Endothelial cell of umbilical vein (primary cell): ENCODE measurements around the gene PYGO2. TPM values are rescaled to one million over a fixed set of nuclear protein-coding genes. Genes with fewer than 3 reads are reported as not detected.

Experiments used
- BruUV-seq: library from RNA; stranded (reverse); fragments of 400-500 nt; replicated peaks from 2 replicates; lab custom pipeline; 2021; lab: Mats Ljungman, UMichigan
- CTCF ChIA-PET: fragments of 300-600, 350-600 bp; sonication (Branson Sonifier 250); formaldehyde crosslinking; loops from one replicate; lab custom pipeline; 2021; ENCODE audit warnings: antibody characterized with exemption, inconsistent platforms; lab: Charles Lee
- POLR2A ChIA-PET: fragments of 300-600, 350-600 bp; sonication (Branson Sonifier 250); formaldehyde crosslinking; loops from one replicate; lab custom pipeline; 2021; ENCODE audit warnings: antibody characterized with exemption, inconsistent platforms; lab: Charles Lee
- DNase-seq: peaks from one replicate; pipeline ENCODE4 v3.0.0-alpha.2; 2011; ENCODE audit warnings: low read depth, low spot score
- FAIRE-seq: peaks from 2 replicates; lab custom pipeline; 2011; peaks lifted over from hg19 to GRCh38; lab: Jason Lieb, UNC
- H2AFZ ChIP-seq: 2 replicates; pipeline ENCODE4 v1.6.0; 2012; ENCODE audit warnings: low read depth, low read length, control low read depth, inconsistent platforms
- H3K27ac ChIP-seq: 2 replicates; pipeline ENCODE4 v1.5.1; 2011; ENCODE audit warnings: low read depth, mild to moderate bottlenecking, control low read depth, low read length, moderate library complexity; ENCODE audit not compliant: insufficient read depth
- H3K27me3 ChIP-seq, 2 experiments: 2 replicates each; pipeline versions ENCODE4 v1.6.0 to v1.6.1; 2011; ENCODE audit warnings: low read length in 2 of 2, mixed read lengths in 1 of 2; ENCODE audit not compliant: control insufficient read depth in 2 of 2, insufficient read depth in 2 of 2
- H3K36me3 ChIP-seq, 2 experiments: 2 replicates in 1 of 2; 3 replicates in 1 of 2; pipeline ENCODE4 v1.5.1; 2011; ENCODE audit warnings: low read length in 2 of 2, mild to moderate bottlenecking in 1 of 2, moderate library complexity in 1 of 2; ENCODE audit not compliant: control insufficient read depth in 2 of 2, insufficient read depth in 2 of 2; ENCODE audit errors: extremely low read depth in 1 of 2
- H3K4me1 ChIP-seq: 3 replicates; pipeline ENCODE4 v1.5.1; 2011; ENCODE audit warnings: mild to moderate bottlenecking, low read length; ENCODE audit not compliant: control insufficient read depth, insufficient read depth; ENCODE audit errors: extremely low read depth
- H3K4me2 ChIP-seq: 2 replicates; pipeline ENCODE4 v1.6.1; 2011; ENCODE audit warnings: low read length, control low read depth, mixed read lengths; ENCODE audit not compliant: insufficient read depth
- H3K4me3 ChIP-seq, 3 experiments: fragments of 200-600 bp in 1 of 3; sonication (generic), shearing (Covaris generic) in 1 of 3; replicated peaks in 1 of 3; 2 replicates each; pipeline ENCODE4 v1.5.1; 2011 to 2016; ENCODE audit warnings: control low read depth in 3 of 3, low read length in 3 of 3, mild to moderate bottlenecking in 2 of 3, inconsistent platforms in 1 of 3, low read depth in 1 of 3, moderate library complexity in 1 of 3; ENCODE audit not compliant: insufficient read depth in 1 of 3
- H3K79me2 ChIP-seq: 2 replicates; pipeline ENCODE4 v1.6.0; 2012; ENCODE audit warnings: low read length, inconsistent platforms; ENCODE audit not compliant: control insufficient read depth, insufficient read depth
- H3K9ac ChIP-seq: replicated peaks from 2 replicates; pipeline ENCODE3; 2011; ENCODE audit warnings: low read length, control low read depth; ENCODE audit not compliant: insufficient read depth; ENCODE audit errors: extremely low read depth
- H3K9me1 ChIP-seq: replicated peaks from 3 replicates; pipeline ENCODE4 v1.6.0; 2011; ENCODE audit warnings: mild to moderate bottlenecking, low read length; ENCODE audit not compliant: control insufficient read depth, insufficient read depth; ENCODE audit errors: extremely low read depth
- H3K9me3 ChIP-seq: replicated peaks from 2 replicates; pipeline ENCODE4 v1.5.1; 2012; ENCODE audit warnings: low read length, inconsistent platforms; ENCODE audit not compliant: control insufficient read depth, insufficient read depth
- H4K20me1 ChIP-seq: replicated peaks from 2 replicates; pipeline ENCODE3; 2011; ENCODE audit warnings: mild to moderate bottlenecking, low read length; ENCODE audit not compliant: control insufficient read depth, insufficient read depth; ENCODE audit errors: extremely low read depth
- EZH2 ChIP-seq: IDR thresholded peaks from 2 replicates; pipeline ENCODE4 v1.6.1; 2012; ENCODE audit warnings: borderline replicate concordance, low read depth, mild to moderate bottlenecking, moderate library complexity, low read length, inconsistent platforms; ENCODE audit not compliant: severe bottlenecking
- FOS ChIP-seq: IDR thresholded peaks from 2 replicates; pipeline ENCODE4 v1.6.1; 2011; ENCODE audit warnings: mild to moderate bottlenecking, low read length, moderate library complexity, borderline replicate concordance; ENCODE audit not compliant: insufficient read depth
- GATA2 ChIP-seq: IDR thresholded peaks from 2 replicates; pipeline ENCODE4 v1.7.0; 2011; ENCODE audit warnings: low read depth, mild to moderate bottlenecking, moderate library complexity, mixed read lengths, low read length; ENCODE audit not compliant: insufficient read length, insufficient read depth
- JUN ChIP-seq: IDR thresholded peaks from 2 replicates; pipeline ENCODE4 v1.6.1; 2011; ENCODE audit warnings: borderline replicate concordance, low read depth; ENCODE audit not compliant: insufficient read length, insufficient read depth
- MYC ChIP-seq: IDR thresholded peaks from one replicate; pipeline ENCODE4 v1.6.1; 2011; ENCODE audit warnings: mild to moderate bottlenecking, low read depth, low read length
- POLR2A ChIP-seq: IDR thresholded peaks from 2 replicates; pipeline ENCODE4 v1.6.1; 2012; ENCODE audit warnings: low read depth, mild to moderate bottlenecking, control low read depth, low read length
- POLR2AphosphoS5 ChIP-seq: IDR thresholded peaks from 2 replicates; pipeline ENCODE4 v1.6.1; 2012; ENCODE audit warnings: low read depth, mild to moderate bottlenecking, control low read depth, low read length, moderate library complexity; ENCODE audit not compliant: insufficient read depth
- dilution Hi-C: fragments of 300-500 bp; cut with MboI; formaldehyde crosslinking; loops from one replicate; pipeline ENCODE4 v1.15.0; 2019; ENCODE audit warnings: low sequenced_read_pairs; ENCODE audit not compliant: extremely low pct_ligation_motif_present
- intact Hi-C: fragments of 100-400 bp; cut with micrococcal nuclease; formaldehyde crosslinking; loops from one replicate; pipeline ENCODE4 v1.10.0; 2022
- polyA plus RNA-seq, 4 experiments: library from polyadenylated mRNA; depleted of rRNA in 3 of 4; stranded (reverse) in 3 of 4; unstranded in 1 of 4; fragments of >200 nt; gene quantifications; 2 replicates each; pipeline versions ENCODE4 v1.2.1 to v1.2.3, GENCODE V29; 2011 to 2012; ENCODE audit warnings: missing spikeins in 1 of 4
- total RNA-seq: library from RNA; stranded (reverse); gene quantifications from 2 replicates; pipeline ENCODE4 v1.2.3, GENCODE V29; 2021
- TF ChIP-seq, protein P1 (sequence below), 2 donors: IDR thresholded peaks; 1 replicate in 1 of 2; 2 replicates in 1 of 2; pipeline ENCODE4 v1.5.1; 2011; ENCODE audit warnings: low read length in 2 of 2, mild to moderate bottlenecking in 2 of 2, moderate library complexity in 2 of 2, control low read depth in 1 of 2, inconsistent platforms in 1 of 2, low read depth in 1 of 2; ENCODE audit not compliant: insufficient read depth in 1 of 2; ENCODE audit errors: extremely low read depth in 1 of 2
- TF ChIP-seq, protein P2 (sequence below): IDR thresholded peaks from 2 replicates; pipeline ENCODE4 v1.6.1; 2011; ENCODE audit not compliant: insufficient read depth, insufficient read length

PYGO2 gene
- total and polyA plus RNA-seq, 2 donors (not counting 3 experiments of a cell fraction or from before 2014, with no cell fraction given): 19.3 to 21.5 TPM

DNA sequence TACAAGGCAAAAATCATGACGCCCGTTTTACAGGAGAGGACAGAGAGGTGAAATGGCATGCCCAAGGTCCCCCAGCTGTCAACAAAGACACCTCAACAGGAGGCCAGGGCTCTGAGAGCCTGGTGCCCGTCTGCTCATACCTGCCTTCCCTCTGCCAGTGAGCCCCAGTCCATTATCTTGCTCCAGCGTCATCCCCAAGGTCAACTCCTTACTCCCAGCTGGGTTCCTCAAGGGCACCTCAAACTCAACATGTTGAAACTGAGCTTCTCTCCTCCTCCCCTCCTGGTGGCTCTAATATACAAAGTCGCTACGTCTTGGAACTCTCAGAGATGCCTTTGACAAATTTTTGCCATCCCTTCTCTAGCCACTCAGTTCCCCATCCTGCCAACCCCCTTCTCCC, 8.9 kb downstream of the PYGO2 start:
- no peak overlapping the region for H3K4me3 ChIP-seq
- peaks cover 0 to 19% of the 10 kb centered on the region in 2 experiments for H3K36me3 ChIP-seq
- no peaks in the 10 kb centered on the region for H3K9me1 ChIP-seq
- no peaks in the 10 kb centered on the region for H3K79me2 ChIP-seq
- BruUV-seq: no TSS peak
- H3K27me3 ChIP-seq: no peaks in the 10 kb centered on the region
- no peaks in the 10 kb centered on the region for H4K20me1 ChIP-seq
- ChIA-PET CTCF (interaction anchor here (0.9 to 2.4 kb wide), 3 partner anchors 9 to 132 kb away, joined by 3 to 10 read pairs (median 4); no protein-coding TSS in a partner anchor), POLR2A (no interaction called here)
- no peak overlapping the region for H3K4me2 ChIP-seq
- FAIRE-seq (no peak), DNase-seq (no peak)
- no peak overlapping the region for H3K27ac ChIP-seq
- intact Hi-C loops (no loop called here), dilution Hi-C loops (no loop called here)
- H3K4me1 ChIP-seq: peaks cover 19% of the 10 kb centered on the region
- H3K9ac ChIP-seq: no peak overlapping the region
- H2AFZ ChIP-seq: no peak overlapping the region
- no peaks in the 10 kb centered on the region for H3K9me3 ChIP-seq
- TF ChIP-seq MYC (no peak), EZH2 (no peak)
- TF ChIP-seq, protein P1, sequence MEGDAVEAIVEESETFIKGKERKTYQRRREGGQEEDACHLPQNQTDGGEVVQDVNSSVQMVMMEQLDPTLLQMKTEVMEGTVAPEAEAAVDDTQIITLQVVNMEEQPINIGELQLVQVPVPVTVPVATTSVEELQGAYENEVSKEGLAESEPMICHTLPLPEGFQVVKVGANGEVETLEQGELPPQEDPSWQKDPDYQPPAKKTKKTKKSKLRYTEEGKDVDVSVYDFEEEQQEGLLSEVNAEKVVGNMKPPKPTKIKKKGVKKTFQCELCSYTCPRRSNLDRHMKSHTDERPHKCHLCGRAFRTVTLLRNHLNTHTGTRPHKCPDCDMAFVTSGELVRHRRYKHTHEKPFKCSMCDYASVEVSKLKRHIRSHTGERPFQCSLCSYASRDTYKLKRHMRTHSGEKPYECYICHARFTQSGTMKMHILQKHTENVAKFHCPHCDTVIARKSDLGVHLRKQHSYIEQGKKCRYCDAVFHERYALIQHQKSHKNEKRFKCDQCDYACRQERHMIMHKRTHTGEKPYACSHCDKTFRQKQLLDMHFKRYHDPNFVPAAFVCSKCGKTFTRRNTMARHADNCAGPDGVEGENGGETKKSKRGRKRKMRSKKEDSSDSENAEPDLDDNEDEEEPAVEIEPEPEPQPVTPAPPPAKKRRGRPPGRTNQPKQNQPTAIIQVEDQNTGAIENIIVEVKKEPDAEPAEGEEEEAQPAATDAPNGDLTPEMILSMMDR (IDR thresholded peaks at IDR 0.05; ENCODE audit: extremely low read depth in 1 of 2, insufficient read depth in 1 of 2, low read depth in 1 of 2, low read length in 2 of 2): no peak

DNA sequence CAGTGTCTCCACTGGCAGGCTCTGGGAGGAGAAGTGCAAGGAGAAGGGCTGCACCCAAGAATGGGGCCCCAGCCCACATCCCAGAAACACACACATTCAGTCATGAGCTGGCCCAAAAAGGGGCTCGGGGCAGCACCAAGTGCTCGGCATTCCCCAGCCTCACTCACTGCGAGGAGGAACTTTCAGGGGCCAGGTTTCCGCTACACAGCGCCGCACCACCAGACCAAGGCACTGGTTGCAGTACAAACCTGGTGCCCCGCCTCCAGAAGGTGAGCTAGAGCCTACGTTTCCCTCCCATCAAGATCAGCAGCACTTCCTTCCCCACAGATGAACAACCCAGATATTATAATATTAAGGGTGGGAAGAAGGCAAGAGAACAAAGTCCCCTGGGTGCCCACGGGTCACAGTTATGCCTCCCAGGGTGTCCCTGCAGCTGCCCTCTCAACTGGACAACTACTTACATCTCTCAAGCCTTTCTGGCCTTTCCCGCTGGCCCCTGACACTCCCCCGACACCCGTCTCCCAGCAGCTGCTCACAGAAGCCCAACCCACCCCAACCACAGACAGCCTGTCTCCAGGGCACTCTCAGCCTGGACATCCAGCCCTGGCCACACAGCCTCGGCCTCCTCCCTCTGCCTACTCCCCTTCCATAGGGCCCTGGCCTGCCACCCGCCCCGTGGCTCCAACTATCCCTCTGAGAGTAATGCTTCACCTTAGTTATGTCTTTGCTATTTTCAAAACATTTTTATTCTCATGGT, 9.5 kb downstream of the PYGO2 start:
- DNase-seq: no peak

More for the DNA sequence above, 9.5 kb downstream of the PYGO2 start:
- Histone ChIP-seq H3K4me3 (no peak overlapping the region), H3K9me3 (no peaks in the 10 kb centered on the region), H3K9me1 (no peaks in the 10 kb centered on the region), H4K20me1 (no peaks in the 10 kb centered on the region), H3K36me3 (peaks cover 0 to 23% of the 10 kb centered on the region in 2 experiments), H3K9ac (no peak overlapping the region), H3K4me1 (peaks cover 19% of the 10 kb centered on the region), H3K4me2 (no peak overlapping the region), H2AFZ (no peak overlapping the region), H3K79me2 (no peaks in the 10 kb centered on the region), H3K27me3 (no peaks in the 10 kb centered on the region), H3K27ac (no peak overlapping the region)
- FAIRE-seq: no peak
- dilution Hi-C loops (no loop called here), intact Hi-C loops (no loop called here)
- CTCF ChIA-PET: interaction anchor here (1.4 to 2.4 kb wide), 3 partner anchors 8 to 65 kb away, joined by 4 to 10 read pairs (median 5); no protein-coding TSS in a partner anchor
- BruUV-seq: no TSS peak
- TF ChIP-seq GATA2 (no peak), MYC (no peak), EZH2 (no peak), FOS (no peak), JUN (no peak), POLR2A (no peak), POLR2AphosphoS5 (no peak)
- TF ChIP-seq, protein P1 (IDR thresholded peaks at IDR 0.05; ENCODE audit: extremely low read depth in 1 of 2, insufficient read depth in 1 of 2, low read depth in 1 of 2, low read length in 2 of 2): no peak
- TF ChIP-seq, protein P2, sequence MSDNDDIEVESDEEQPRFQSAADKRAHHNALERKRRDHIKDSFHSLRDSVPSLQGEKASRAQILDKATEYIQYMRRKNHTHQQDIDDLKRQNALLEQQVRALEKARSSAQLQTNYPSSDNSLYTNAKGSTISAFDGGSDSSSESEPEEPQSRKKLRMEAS: no peak
- POLR2A ChIA-PET: no interaction called here
